GM12891 (cell line): ENCODE data around the gene S100PBP.

Experiments
- POLR2A ChIP-seq: IDR thresholded peaks from 2 replicates; pipeline ENCODE4 v1.6.1; 2011; ENCODE audit warnings: low read depth, low read length, control low read depth
- POLR2AphosphoS5 ChIP-seq: IDR thresholded peaks from 2 replicates; pipeline ENCODE4 v1.6.1; 2011; ENCODE audit warnings: low read depth, low read length, control low read depth
- TAF1 ChIP-seq: IDR thresholded peaks from 2 replicates; pipeline ENCODE4 v1.6.1; 2011; ENCODE audit warnings: low read depth, low read length, control low read depth

DNA sequence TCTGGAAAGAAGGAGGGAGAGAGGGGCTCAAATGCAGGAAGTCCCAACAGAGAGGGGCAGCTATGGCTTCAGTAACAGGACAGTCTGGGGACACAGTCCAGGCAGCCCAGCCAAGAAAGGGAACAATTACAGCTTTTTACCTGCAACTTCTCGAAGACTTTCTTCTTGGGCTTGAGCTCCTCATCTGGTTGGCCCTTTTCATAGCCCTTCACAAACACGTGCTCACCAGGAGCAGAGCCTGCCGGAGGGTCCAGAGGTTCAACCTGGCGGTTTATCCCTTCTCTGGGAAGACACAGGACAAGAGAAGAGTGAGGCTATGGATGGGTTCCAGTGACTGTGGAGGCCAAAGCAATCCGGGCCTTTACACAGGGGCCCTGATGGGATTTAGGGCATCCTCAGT, 38.2 kb upstream of the S100PBP start:
- TF ChIP-seq POLR2A (no peak), TAF1 (no peak), POLR2AphosphoS5 (no peak)
